ENCODE data around the gene GTPBP1. TPM values are rescaled to one million over a fixed set of nuclear protein-coding genes. Genes with fewer than 3 reads are reported as not detected.

GTPBP1 gene
- total and polyA plus RNA-seq, 2 of the 13 experiments (the other 11 are each of a cell fraction or from before 2014, with no cell fraction given): 22.3 to 27.0 TPM

DNA sequence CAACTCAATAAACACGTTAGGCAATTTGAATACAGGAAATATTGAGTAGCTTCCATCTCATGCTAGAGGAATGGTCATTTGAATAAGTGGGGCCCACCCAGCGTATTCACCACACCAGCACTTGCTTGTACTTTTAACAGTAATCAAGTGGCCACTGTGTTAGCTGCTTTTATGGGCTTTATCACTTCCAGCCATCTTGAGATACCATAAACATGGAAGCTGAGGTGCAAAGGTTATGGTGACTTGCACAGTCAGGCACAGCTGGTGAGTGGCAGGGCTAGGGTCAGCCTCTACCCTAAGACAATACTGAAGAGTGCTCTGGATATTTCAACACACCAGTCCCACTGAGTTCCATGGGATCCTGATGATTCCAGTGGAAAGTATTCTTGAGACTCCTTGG, 11.7 kb upstream of the GTPBP1 start (continued):
- TF ChIP-seq, protein P1, sequence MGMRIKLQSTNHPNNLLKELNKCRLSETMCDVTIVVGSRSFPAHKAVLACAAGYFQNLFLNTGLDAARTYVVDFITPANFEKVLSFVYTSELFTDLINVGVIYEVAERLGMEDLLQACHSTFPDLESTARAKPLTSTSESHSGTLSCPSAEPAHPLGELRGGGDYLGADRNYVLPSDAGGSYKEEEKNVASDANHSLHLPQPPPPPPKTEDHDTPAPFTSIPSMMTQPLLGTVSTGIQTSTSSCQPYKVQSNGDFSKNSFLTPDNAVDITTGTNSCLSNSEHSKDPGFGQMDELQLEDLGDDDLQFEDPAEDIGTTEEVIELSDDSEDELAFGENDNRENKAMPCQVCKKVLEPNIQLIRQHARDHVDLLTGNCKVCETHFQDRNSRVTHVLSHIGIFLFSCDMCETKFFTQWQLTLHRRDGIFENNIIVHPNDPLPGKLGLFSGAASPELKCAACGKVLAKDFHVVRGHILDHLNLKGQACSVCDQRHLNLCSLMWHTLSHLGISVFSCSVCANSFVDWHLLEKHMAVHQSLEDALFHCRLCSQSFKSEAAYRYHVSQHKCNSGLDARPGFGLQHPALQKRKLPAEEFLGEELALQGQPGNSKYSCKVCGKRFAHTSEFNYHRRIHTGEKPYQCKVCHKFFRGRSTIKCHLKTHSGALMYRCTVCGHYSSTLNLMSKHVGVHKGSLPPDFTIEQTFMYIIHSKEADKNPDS (CRISPR knock-in tag; IDR thresholded peaks at IDR 0.05): no peak
- TF ChIP-seq ZNF556 (CRISPR knock-in tag; IDR thresholded peaks at IDR 0.05; ENCODE audit: borderline replicate concordance) (no peak), ARID2 (CRISPR knock-in tag; IDR thresholded peaks at IDR 0.05; ENCODE audit: borderline replicate concordance) (no peak), NAIF1 (CRISPR knock-in tag; IDR thresholded peaks at IDR 0.05; ENCODE audit: borderline replicate concordance) (no peak), KDM5A (IDR thresholded peaks at IDR 0.05; ENCODE audit: borderline replicate concordance, low read length) (no peak), FLYWCH1 (CRISPR knock-in tag; IDR thresholded peaks at IDR 0.05) (no peak), CAMTA2 (CRISPR knock-in tag; IDR thresholded peaks at IDR 0.05; ENCODE audit: borderline replicate concordance) (no peak), HOXA3 (CRISPR knock-in tag; IDR thresholded peaks at IDR 0.05) (peak; percentile 56), ZNF225 (CRISPR knock-in tag; IDR thresholded peaks at IDR 0.05) (no peak), ZNF224 (CRISPR knock-in tag; IDR thresholded peaks at IDR 0.05) (no peak), EZH2 (conservative IDR thresholded peaks at IDR 0.05; ENCODE audit: low read depth, low read length) (no peak), ATRX (CRISPR knock-in tag; IDR thresholded peaks at IDR 0.05; ENCODE audit: borderline replicate concordance) (no peak), ZNF562 (CRISPR knock-in tag; IDR thresholded peaks at IDR 0.05; ENCODE audit: borderline replicate concordance) (no peak), ZNF235 (CRISPR knock-in tag; IDR thresholded peaks at IDR 0.05; ENCODE audit: borderline replicate concordance) (no peak), RFXAP (CRISPR knock-in tag; IDR thresholded peaks at IDR 0.05; ENCODE audit: borderline replicate concordance) (no peak), ZNF629 (CRISPR knock-in tag; conservative IDR thresholded peaks at IDR 0.05) (no peak), ZNF841 (CRISPR knock-in tag; IDR thresholded peaks at IDR 0.05; ENCODE audit: borderline replicate concordance) (no peak), SP5 (CRISPR knock-in tag; IDR thresholded peaks at IDR 0.05; ENCODE audit: borderline replicate concordance, low read depth) (no peak)
- TF ChIP-seq, protein P2, sequence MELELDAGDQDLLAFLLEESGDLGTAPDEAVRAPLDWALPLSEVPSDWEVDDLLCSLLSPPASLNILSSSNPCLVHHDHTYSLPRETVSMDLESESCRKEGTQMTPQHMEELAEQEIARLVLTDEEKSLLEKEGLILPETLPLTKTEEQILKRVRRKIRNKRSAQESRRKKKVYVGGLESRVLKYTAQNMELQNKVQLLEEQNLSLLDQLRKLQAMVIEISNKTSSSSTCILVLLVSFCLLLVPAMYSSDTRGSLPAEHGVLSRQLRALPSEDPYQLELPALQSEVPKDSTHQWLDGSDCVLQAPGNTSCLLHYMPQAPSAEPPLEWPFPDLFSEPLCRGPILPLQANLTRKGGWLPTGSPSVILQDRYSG (CRISPR knock-in tag; IDR thresholded peaks at IDR 0.05): no peak
- TF ChIP-seq, protein P3, sequence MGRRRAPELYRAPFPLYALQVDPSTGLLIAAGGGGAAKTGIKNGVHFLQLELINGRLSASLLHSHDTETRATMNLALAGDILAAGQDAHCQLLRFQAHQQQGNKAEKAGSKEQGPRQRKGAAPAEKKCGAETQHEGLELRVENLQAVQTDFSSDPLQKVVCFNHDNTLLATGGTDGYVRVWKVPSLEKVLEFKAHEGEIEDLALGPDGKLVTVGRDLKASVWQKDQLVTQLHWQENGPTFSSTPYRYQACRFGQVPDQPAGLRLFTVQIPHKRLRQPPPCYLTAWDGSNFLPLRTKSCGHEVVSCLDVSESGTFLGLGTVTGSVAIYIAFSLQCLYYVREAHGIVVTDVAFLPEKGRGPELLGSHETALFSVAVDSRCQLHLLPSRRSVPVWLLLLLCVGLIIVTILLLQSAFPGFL (CRISPR knock-in tag; IDR thresholded peaks at IDR 0.05): no peak
- TF ChIP-seq, protein P4, sequence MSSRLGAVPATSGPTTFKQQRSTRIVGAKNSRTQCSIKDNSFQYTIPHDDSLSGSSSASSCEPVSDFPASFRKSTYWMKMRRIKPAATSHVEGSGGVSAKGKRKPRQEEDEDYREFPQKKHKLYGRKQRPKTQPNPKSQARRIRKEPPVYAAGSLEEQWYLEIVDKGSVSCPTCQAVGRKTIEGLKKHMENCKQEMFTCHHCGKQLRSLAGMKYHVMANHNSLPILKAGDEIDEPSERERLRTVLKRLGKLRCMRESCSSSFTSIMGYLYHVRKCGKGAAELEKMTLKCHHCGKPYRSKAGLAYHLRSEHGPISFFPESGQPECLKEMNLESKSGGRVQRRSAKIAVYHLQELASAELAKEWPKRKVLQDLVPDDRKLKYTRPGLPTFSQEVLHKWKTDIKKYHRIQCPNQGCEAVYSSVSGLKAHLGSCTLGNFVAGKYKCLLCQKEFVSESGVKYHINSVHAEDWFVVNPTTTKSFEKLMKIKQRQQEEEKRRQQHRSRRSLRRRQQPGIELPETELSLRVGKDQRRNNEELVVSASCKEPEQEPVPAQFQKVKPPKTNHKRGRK (CRISPR knock-in tag; IDR thresholded peaks at IDR 0.05): no peak
- TF ChIP-seq, protein P5, sequence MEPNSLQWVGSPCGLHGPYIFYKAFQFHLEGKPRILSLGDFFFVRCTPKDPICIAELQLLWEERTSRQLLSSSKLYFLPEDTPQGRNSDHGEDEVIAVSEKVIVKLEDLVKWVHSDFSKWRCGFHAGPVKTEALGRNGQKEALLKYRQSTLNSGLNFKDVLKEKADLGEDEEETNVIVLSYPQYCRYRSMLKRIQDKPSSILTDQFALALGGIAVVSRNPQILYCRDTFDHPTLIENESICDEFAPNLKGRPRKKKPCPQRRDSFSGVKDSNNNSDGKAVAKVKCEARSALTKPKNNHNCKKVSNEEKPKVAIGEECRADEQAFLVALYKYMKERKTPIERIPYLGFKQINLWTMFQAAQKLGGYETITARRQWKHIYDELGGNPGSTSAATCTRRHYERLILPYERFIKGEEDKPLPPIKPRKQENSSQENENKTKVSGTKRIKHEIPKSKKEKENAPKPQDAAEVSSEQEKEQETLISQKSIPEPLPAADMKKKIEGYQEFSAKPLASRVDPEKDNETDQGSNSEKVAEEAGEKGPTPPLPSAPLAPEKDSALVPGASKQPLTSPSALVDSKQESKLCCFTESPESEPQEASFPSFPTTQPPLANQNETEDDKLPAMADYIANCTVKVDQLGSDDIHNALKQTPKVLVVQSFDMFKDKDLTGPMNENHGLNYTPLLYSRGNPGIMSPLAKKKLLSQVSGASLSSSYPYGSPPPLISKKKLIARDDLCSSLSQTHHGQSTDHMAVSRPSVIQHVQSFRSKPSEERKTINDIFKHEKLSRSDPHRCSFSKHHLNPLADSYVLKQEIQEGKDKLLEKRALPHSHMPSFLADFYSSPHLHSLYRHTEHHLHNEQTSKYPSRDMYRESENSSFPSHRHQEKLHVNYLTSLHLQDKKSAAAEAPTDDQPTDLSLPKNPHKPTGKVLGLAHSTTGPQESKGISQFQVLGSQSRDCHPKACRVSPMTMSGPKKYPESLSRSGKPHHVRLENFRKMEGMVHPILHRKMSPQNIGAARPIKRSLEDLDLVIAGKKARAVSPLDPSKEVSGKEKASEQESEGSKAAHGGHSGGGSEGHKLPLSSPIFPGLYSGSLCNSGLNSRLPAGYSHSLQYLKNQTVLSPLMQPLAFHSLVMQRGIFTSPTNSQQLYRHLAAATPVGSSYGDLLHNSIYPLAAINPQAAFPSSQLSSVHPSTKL (CRISPR knock-in tag; IDR thresholded peaks at IDR 0.05): peak; percentile 35
